H9 (cell line): Measurements from ENCODE around the gene KCNJ11. TPM values are rescaled to one million over a fixed set of nuclear protein-coding genes. Genes with fewer than 3 reads are reported as not detected.

ENCODE experiments used
- DNase-seq: peaks from one replicate; pipeline ENCODE4 v3.0.0-alpha.2; 2017
- H2AFZ ChIP-seq: one replicate; pipeline ENCODE4 v1.6.1; 2013; ENCODE audit warnings: mild to moderate bottlenecking, low read length, control low read depth, moderate library complexity
- H2AK5ac ChIP-seq: 2 replicates; pipeline ENCODE4 v1.6.1; 2013; ENCODE audit warnings: low read length, control low read depth, mixed read lengths; ENCODE audit not compliant: insufficient read length
- H2BK120ac ChIP-seq: one replicate; pipeline ENCODE4 v1.6.1; 2013; ENCODE audit warnings: low read depth, mild to moderate bottlenecking, low read length, control low read depth, inconsistent platforms; ENCODE audit not compliant: poor library complexity, severe bottlenecking
- H2BK12ac ChIP-seq: 2 replicates; pipeline ENCODE4 v1.6.1; 2013; ENCODE audit warnings: low read length, control low read depth, mixed read lengths, low read depth; ENCODE audit not compliant: insufficient read length
- H2BK15ac ChIP-seq: 2 replicates; pipeline ENCODE4 v1.6.1; 2013; ENCODE audit warnings: low read depth, low read length, control low read depth
- H2BK20ac ChIP-seq: one replicate; pipeline ENCODE4 v1.6.1; 2013; ENCODE audit warnings: low read depth, mild to moderate bottlenecking, low read length, control low read depth, inconsistent platforms; ENCODE audit not compliant: poor library complexity, severe bottlenecking
- H2BK5ac ChIP-seq: 2 replicates; pipeline ENCODE4 v1.6.1; 2013; ENCODE audit warnings: low read length, control low read depth, mixed read lengths; ENCODE audit not compliant: insufficient read length
- H3K14ac ChIP-seq: 2 replicates; pipeline ENCODE4 v1.6.1; 2013; ENCODE audit warnings: low read length, control low read depth; ENCODE audit not compliant: insufficient read depth
- H3K18ac ChIP-seq: 2 replicates; pipeline ENCODE4 v1.6.1; 2013; ENCODE audit warnings: low read depth, mild to moderate bottlenecking, mixed read lengths, low read length, control low read depth; ENCODE audit not compliant: insufficient read length
- H3K23ac ChIP-seq: 2 replicates; pipeline ENCODE4 v1.6.1; 2013; ENCODE audit warnings: low read length, control low read depth, mixed read lengths, low read depth; ENCODE audit not compliant: insufficient read length
- H3K23me2 ChIP-seq: 2 replicates; pipeline ENCODE4 v1.6.1; 2013; ENCODE audit warnings: low read depth, mild to moderate bottlenecking, mixed read lengths, low read length, control low read depth; ENCODE audit not compliant: insufficient read length, poor library complexity, severe bottlenecking
- H3K27ac ChIP-seq: 2 replicates; pipeline ENCODE4 v1.5.1; 2013; ENCODE audit warnings: low read length, control low read depth, mixed read lengths, low read depth; ENCODE audit not compliant: insufficient read length
- H3K27me3 ChIP-seq: 2 replicates; pipeline ENCODE4 v1.6.1; 2013; ENCODE audit warnings: low read length, control low read depth, inconsistent platforms; ENCODE audit not compliant: insufficient read depth
- H3K4ac ChIP-seq: 2 replicates; pipeline ENCODE4 v1.6.1; 2013; ENCODE audit warnings: low read depth, mild to moderate bottlenecking, control low read depth, inconsistent platforms, low read length, moderate library complexity
- H3K4me1 ChIP-seq: 2 replicates; pipeline ENCODE4 v1.6.1; 2013; ENCODE audit warnings: low read length, control low read depth, inconsistent platforms; ENCODE audit not compliant: insufficient read depth
- H3K4me2 ChIP-seq: 2 replicates; pipeline ENCODE4 v1.6.1; 2013; ENCODE audit warnings: low read length, control low read depth, mixed read lengths; ENCODE audit not compliant: insufficient read length, insufficient read depth
- H3K56ac ChIP-seq: 2 replicates; pipeline ENCODE4 v1.6.1; 2013; ENCODE audit warnings: low read depth, mild to moderate bottlenecking, mixed read lengths, low read length, control low read depth; ENCODE audit not compliant: insufficient read length
- H3K79me1 ChIP-seq: 2 replicates; pipeline ENCODE4 v1.6.1; 2013; ENCODE audit warnings: low read depth, mild to moderate bottlenecking, moderate library complexity, low read length, control low read depth, inconsistent platforms; ENCODE audit not compliant: insufficient read depth, poor library complexity, severe bottlenecking
- H3K79me2 ChIP-seq: 2 replicates; pipeline ENCODE4 v1.6.1; 2013; ENCODE audit warnings: low read length, control low read depth, inconsistent platforms; ENCODE audit not compliant: insufficient read depth
- H3K9ac ChIP-seq: 2 replicates; pipeline ENCODE4 v1.6.1; 2013; ENCODE audit warnings: low read length, control low read depth, mixed read lengths; ENCODE audit not compliant: insufficient read length; ENCODE audit errors: extremely low read depth
- H3K9me3 ChIP-seq: one replicate; pipeline ENCODE4 v1.6.1; 2013; ENCODE audit warnings: low read depth, low read length, inconsistent platforms; ENCODE audit not compliant: control insufficient read depth
- H3T11ph ChIP-seq: one replicate; pipeline ENCODE4 v1.6.1; 2013; ENCODE audit warnings: mild to moderate bottlenecking, low read length, control low read depth, inconsistent platforms
- H4K20me1 ChIP-seq: one replicate; pipeline ENCODE4 v1.6.1; 2013; ENCODE audit not compliant: control insufficient read depth, insufficient read length, insufficient read depth
- H4K5ac ChIP-seq: 2 replicates; pipeline ENCODE4 v1.6.1; 2013; ENCODE audit warnings: low read depth, mild to moderate bottlenecking, mixed read lengths, low read length, control low read depth; ENCODE audit not compliant: insufficient read length
- H4K8ac ChIP-seq: replicated peaks from 2 replicates; pipeline ENCODE4 v1.6.1; 2013; ENCODE audit warnings: low read length, control low read depth, mixed read lengths, low read depth; ENCODE audit not compliant: insufficient read length
- H4K91ac ChIP-seq: 2 replicates; pipeline ENCODE4 v1.6.1; 2013; ENCODE audit warnings: low read depth, mild to moderate bottlenecking, moderate library complexity, mixed read lengths, low read length, control low read depth; ENCODE audit not compliant: insufficient read length
- H3K27ac Mint-ChIP-seq, 3 experiments: 2 replicates in 2 of 3; 3 replicates in 1 of 3; pipeline ENCODE4 v1.8.0; 2020 to 2021; ENCODE audit warnings: mixed read lengths in 3 of 3, mild to moderate bottlenecking in 1 of 3, moderate library complexity in 1 of 3
- H3K27me3 Mint-ChIP-seq: 2 replicates; pipeline ENCODE4 v1.8.0; 2021; ENCODE audit warnings: low read depth, mild to moderate bottlenecking, moderate library complexity, mixed read lengths
- H3K36me3 Mint-ChIP-seq, 3 experiments: 2 replicates in 2 of 3; 3 replicates in 1 of 3; pipeline ENCODE4 v1.8.0; 2020 to 2021; ENCODE audit warnings: low read depth in 3 of 3, mixed read lengths in 3 of 3; ENCODE audit not compliant: insufficient read depth in 1 of 3
- H3K4me1 Mint-ChIP-seq, 2 experiments: 2 replicates each; pipeline ENCODE4 v1.8.0; 2020; ENCODE audit warnings: mixed read lengths in 2 of 2
- H3K4me3 Mint-ChIP-seq, 2 experiments: 2 replicates in 1 of 2; 3 replicates in 1 of 2; pipeline ENCODE4 v1.8.0; 2020 to 2021; ENCODE audit warnings: mild to moderate bottlenecking in 2 of 2, mixed read lengths in 2 of 2, moderate library complexity in 1 of 2
- H3K9me3 Mint-ChIP-seq, 2 experiments: 2 replicates in 1 of 2; 3 replicates in 1 of 2; pipeline ENCODE4 v1.8.0; 2020; ENCODE audit warnings: mild to moderate bottlenecking in 2 of 2, mixed read lengths in 2 of 2, moderate library complexity in 1 of 2
- CTCF ChIP-seq: fragments of 200-600 bp; sonication (generic); conservative IDR thresholded peaks from 3 replicates; pipeline ENCODE4 v1.8.0; 2021; ENCODE audit warnings: antibody characterized with exemption, mild to moderate bottlenecking
- WGBS: extraction: QIAGEN DNeasy Blood & Tissue Kit; methylation state at CpG from one replicate; pipeline ENCODE4 v1.1.7; 2013; ENCODE audit warnings: missing lambda C conversion rate, low lambda C conversion rate, mixed read lengths; ENCODE audit not compliant: insufficient read length; ENCODE audit errors: extremely low coverage; 5-methylcytosine and 5-hydroxymethylcytosine counted together
- total RNA-seq: library from RNA; stranded (reverse); gene quantifications from 2 replicates; pipeline ENCODE4 v1.2.1, GENCODE V29; 2021

KCNJ11 gene
- total RNA-seq, 1 experiment from 2014 or later, result 2.3 TPM

- WGBS, result no CpG with 5 or more reads among the region's 9 CpGs
- Histone ChIP-seq H3K27me3 (no peaks in the 10 kb centered on the region), H3K79me1 (no peaks in the 10 kb centered on the region), H2BK5ac (no peak overlapping the region), H4K91ac (no peak overlapping the region), H2AK5ac (no peak overlapping the region), H4K20me1 (no peaks in the 10 kb centered on the region), H4K8ac (no peak overlapping the region), H3K23ac (no peak overlapping the region), H3K18ac (no peak overlapping the region), H4K5ac (no peak overlapping the region), H3K14ac (no peak overlapping the region), H3K56ac (no peak overlapping the region), H3K4me1 (no peaks in the 10 kb centered on the region), H3K79me2 (no peaks in the 10 kb centered on the region), H2BK20ac (no peak overlapping the region), H3K9ac (no peak overlapping the region), H3K4ac (no peak overlapping the region), H2AFZ (no peak overlapping the region), H3K9me3 (no peaks in the 10 kb centered on the region), H3K4me2 (no peak overlapping the region), H2BK15ac (no peak overlapping the region), H2BK12ac (no peak overlapping the region), H3T11ph (no peak overlapping the region), H2BK120ac (no peak overlapping the region), H3K27ac (no peak overlapping the region), H3K23me2 (no peaks in the 10 kb centered on the region)
- Mint-ChIP-seq H3K4me3 (no peak overlapping the region), H3K36me3 (no peaks in the 10 kb centered on the region), H3K27ac (no peak overlapping the region), H3K9me3 (peaks cover 0 to 5% of the 10 kb centered on the region in 2 experiments; a peak in 2 of 5 replicates), H3K27me3 (peaks cover 52% of the 10 kb centered on the region), H3K4me1 (peaks cover 11 to 16% of the 10 kb centered on the region in 2 experiments)
- TF ChIP-seq CTCF, result peak; percentile 35; the same call in 1 of the 3 replicates
- no peak for DNase-seq
Observed at GRCh38 chr11:17412488-17413180, 24.2 kb upstream of the KCNJ11 start.
